Measurements from ENCODE around the gene NKX1-1.

Gene NKX1-1

GRCh38 chr4:1378559-1379231 lies 27.5 kb downstream of the NKX1-1 start:
- no peak for DNase-seq (ENCODE audit: low spot score)
- in situ Hi-C loops (cut with MboI; ENCODE audit: low pct_unique_long_range_greater_than_20kb, low sequenced_read_pairs, unreplicated experiment): no loop called here
- no peak for TF ChIP-seq CTCF (IDR thresholded peaks at IDR 0.05; ENCODE audit: extremely low read depth, insufficient read depth, missing control alignments)

- DNase-seq (ENCODE audit: low spot score): no peak
These were observed 28.5 kb downstream of the NKX1-1 start for GRCh38 chr4:1377606-1378261.

GRCh38 chr4:1376841-1377605 lies 29.2 kb downstream of the NKX1-1 start:
- in situ Hi-C loops (cut with MboI; ENCODE audit: low pct_unique_long_range_greater_than_20kb, low sequenced_read_pairs, unreplicated experiment): no loop called here
- DNase-seq (ENCODE audit: low spot score): no peak
- TF ChIP-seq CTCF (IDR thresholded peaks at IDR 0.05; ENCODE audit: extremely low read depth, insufficient read depth, missing control alignments): no peak

More at GRCh38 chr4:1377606-1378261, 28.5 kb downstream of the NKX1-1 start:
- TF ChIP-seq CTCF (IDR thresholded peaks at IDR 0.05; ENCODE audit: extremely low read depth, insufficient read depth, missing control alignments): no peak
- in situ Hi-C loops (cut with MboI; ENCODE audit: low pct_unique_long_range_greater_than_20kb, low sequenced_read_pairs, unreplicated experiment): no loop called here

- DNase-seq (ENCODE audit: low spot score): no peak
- in situ Hi-C loops (cut with MboI; ENCODE audit: low pct_unique_long_range_greater_than_20kb, low sequenced_read_pairs, unreplicated experiment): no loop called here
- TF ChIP-seq CTCF (IDR thresholded peaks at IDR 0.05; ENCODE audit: extremely low read depth, insufficient read depth, missing control alignments): no peak
These were observed 29.8 kb downstream of the NKX1-1 start for GRCh38 chr4:1376391-1376840.

GRCh38 chr4:1375761-1376322 lies 30.4 kb downstream of the NKX1-1 start:
- in situ Hi-C loops (cut with MboI; ENCODE audit: low pct_unique_long_range_greater_than_20kb, low sequenced_read_pairs, unreplicated experiment): no loop called here
- DNase-seq (ENCODE audit: low spot score): no peak
- TF ChIP-seq CTCF (IDR thresholded peaks at IDR 0.05; ENCODE audit: extremely low read depth, insufficient read depth, missing control alignments): no peak

- in situ Hi-C loops (cut with MboI; ENCODE audit: low pct_unique_long_range_greater_than_20kb, low sequenced_read_pairs, unreplicated experiment): no loop called here
- no peak for DNase-seq (ENCODE audit: low spot score)
- TF ChIP-seq CTCF (IDR thresholded peaks at IDR 0.05; ENCODE audit: extremely low read depth, insufficient read depth, missing control alignments): no peak
These were observed 31.1 kb downstream of the NKX1-1 start for GRCh38 chr4:1375051-1375721.

All from GM13977 (cell line).